AG10803 (cell line): ENCODE measurements around the gene ABHD6.

Experiments used
- DNase-seq: peaks from one replicate; pipeline ENCODE4 v3.0.0; 2010; ENCODE audit warnings: low read depth
- H3K4me3 ChIP-seq: 2 replicates; pipeline ENCODE4 v1.5.1; 2011; ENCODE audit warnings: mild to moderate bottlenecking, low read length, control low read depth
- CTCF ChIP-seq: conservative IDR thresholded peaks from 2 replicates; pipeline ENCODE4 v1.5.1; 2011; ENCODE audit warnings: mild to moderate bottlenecking, low read length, control low read depth, inconsistent platforms

ABHD6 gene

GRCh38 chr3:58307639-58308215, 70.1 kb downstream of the ABHD6 start:
- peak; percentile 78 for DNase-seq
- peak; percentile 59 for TF ChIP-seq CTCF
- peak overlapping the region; percentile 68 for H3K4me3 ChIP-seq

GRCh38 chr3:58308728-58309127, 71.1 kb downstream of the ABHD6 start:
- no peak overlapping the region for H3K4me3 ChIP-seq
- no peak for TF ChIP-seq CTCF
- DNase-seq = no peak

- no peak for TF ChIP-seq CTCF
- DNase-seq = no peak
- no peak overlapping the region for H3K4me3 ChIP-seq
Observed at GRCh38 chr3:58317811-58318210, 80.2 kb downstream of the ABHD6 start.

GRCh38 chr3:58321791-58322190, 84.2 kb downstream of the ABHD6 start:
- no peak for DNase-seq
- no peak for TF ChIP-seq CTCF
- H3K4me3 ChIP-seq = no peak overlapping the region

GRCh38 chr3:58322793-58323192, 85.2 kb downstream of the ABHD6 start:
- DNase-seq = no peak
- H3K4me3 ChIP-seq = no peak overlapping the region
- no peak for TF ChIP-seq CTCF

GRCh38 chr3:58323529-58324390, 86.2 kb downstream of the ABHD6 start:
- DNase-seq = no peak
- no peak for TF ChIP-seq CTCF
- no peak overlapping the region for H3K4me3 ChIP-seq
